ENCODE measurements around the gene TSTD2. TPM values are rescaled to one million over a fixed set of nuclear protein-coding genes. Genes with fewer than 3 reads are reported as not detected.
"Not testable (repeated sequence)": the region's sequence is repeated elsewhere in the genome, so short reads cannot be mapped to it uniquely, and the experiment has no call there.

TSTD2 gene
- total RNA-seq, 2 experiments from 2014 or later = 12.6 to 15.0 TPM

GRCh38 chr9:97574921-97575672 is 58.1 kb downstream of the TSTD2 start:
- H3K4me1 Mint-ChIP-seq = peaks cover 15% of the 10 kb centered on the region
- peaks cover 14% of the 10 kb centered on the region for H3K27me3 Mint-ChIP-seq
- ATAC-seq = peak; percentile 33
- not testable (repeated sequence) for H3K9me3 Mint-ChIP-seq (ENCODE audit: low read depth); H3K36me3 Mint-ChIP-seq
- H3K4me3 Mint-ChIP-seq = peak overlapping the region; percentile 79
- CTCF ChIA-PET = interaction anchor here (1.2 kb wide), 1 partner anchor 16 kb away, joined by 3 read pairs; no protein-coding TSS in a partner anchor
- DNase-seq = peak; percentile 63
- H3K27ac Mint-ChIP-seq = peak overlapping the region; percentile 81

- H3K27ac Mint-ChIP-seq; ATAC-seq; H3K4me3 Mint-ChIP-seq; H3K36me3 Mint-ChIP-seq; H3K9me3 Mint-ChIP-seq (ENCODE audit: low read depth); CTCF ChIA-PET: not testable (repeated sequence)
- Mint-ChIP-seq H3K4me1 (peaks cover 15% of the 10 kb centered on the region), H3K27me3 (peaks cover 15% of the 10 kb centered on the region)
- peak; percentile 28 for DNase-seq
These were observed 59.0 kb downstream of the TSTD2 start for GRCh38 chr9:97574101-97574571.

- Mint-ChIP-seq H3K27ac (no peak overlapping the region), H3K4me3 (no peak overlapping the region), H3K27me3 (peaks cover 15% of the 10 kb centered on the region), H3K4me1 (peaks cover 15% of the 10 kb centered on the region), H3K36me3 (no peaks in the 10 kb centered on the region), H3K9me3 (ENCODE audit: low read depth) (no peaks in the 10 kb centered on the region)
- ATAC-seq = no peak
- peak; percentile 19 for DNase-seq
- CTCF ChIA-PET = no interaction called here
These were observed 59.6 kb downstream of the TSTD2 start for GRCh38 chr9:97573482-97574073.

GRCh38 chr9:97572892-97573365 is 60.2 kb downstream of the TSTD2 start:
- peaks cover 15% of the 10 kb centered on the region for H3K4me1 Mint-ChIP-seq
- H3K4me3 Mint-ChIP-seq = no peak overlapping the region
- peaks cover 15% of the 10 kb centered on the region for H3K27me3 Mint-ChIP-seq
- DNase-seq = peak; percentile 9
- no peaks in the 10 kb centered on the region for H3K9me3 Mint-ChIP-seq (ENCODE audit: low read depth)
- ATAC-seq = no peak
- H3K36me3 Mint-ChIP-seq = no peaks in the 10 kb centered on the region
- H3K27ac Mint-ChIP-seq = no peak overlapping the region
- CTCF ChIA-PET = no interaction called here

- Mint-ChIP-seq H3K9me3 (ENCODE audit: low read depth) (no peaks in the 10 kb centered on the region), H3K4me1 (peaks cover 15% of the 10 kb centered on the region), H3K27me3 (peaks cover 15% of the 10 kb centered on the region), H3K27ac (no peak overlapping the region), H3K36me3 (no peaks in the 10 kb centered on the region), H3K4me3 (no peak overlapping the region)
- ATAC-seq (no peak), DNase-seq (peak; percentile 16)
- CTCF ChIA-PET = interaction anchor here (1.9 kb wide), 1 partner anchor 26 kb away, joined by 4 read pairs; no protein-coding TSS in a partner anchor
These were observed 60.8 kb downstream of the TSTD2 start for GRCh38 chr9:97572196-97572891.

GRCh38 chr9:97571664-97572063 is 61.5 kb downstream of the TSTD2 start:
- H3K4me1 Mint-ChIP-seq = peaks cover 15% of the 10 kb centered on the region
- CTCF ChIA-PET = interaction anchor here (1.9 kb wide), 1 partner anchor 27 kb away, joined by 4 read pairs; no protein-coding TSS in a partner anchor

GRCh38 chr9:97570899-97571298 is 62.3 kb downstream of the TSTD2 start:
- Mint-ChIP-seq H3K27ac (no peak overlapping the region), H3K9me3 (ENCODE audit: low read depth) (no peaks in the 10 kb centered on the region), H3K4me3 (no peak overlapping the region), H3K36me3 (no peaks in the 10 kb centered on the region), H3K4me1 (peaks cover 14% of the 10 kb centered on the region), H3K27me3 (peaks cover 14% of the 10 kb centered on the region)
- DNase-seq (no peak), ATAC-seq (no peak)
- CTCF ChIA-PET = interaction anchor here (1.9 kb wide), 1 partner anchor 28 kb away, joined by 4 read pairs; no protein-coding TSS in a partner anchor

More at GRCh38 chr9:97571664-97572063, 61.5 kb downstream of the TSTD2 start:
- ATAC-seq (no peak), DNase-seq (peak; percentile 12)
- Mint-ChIP-seq H3K4me3 (no peak overlapping the region), H3K27ac (no peak overlapping the region), H3K27me3 (peaks cover 15% of the 10 kb centered on the region), H3K36me3 (no peaks in the 10 kb centered on the region), H3K9me3 (ENCODE audit: low read depth) (no peaks in the 10 kb centered on the region)

GRCh38 chr9:97568461-97569275 is 64.5 kb downstream of the TSTD2 start:
- CTCF ChIA-PET = no interaction called here
- H3K36me3 Mint-ChIP-seq = no peaks in the 10 kb centered on the region
- no peaks in the 10 kb centered on the region for H3K9me3 Mint-ChIP-seq (ENCODE audit: low read depth)
- ATAC-seq (no peak), DNase-seq (peak; percentile 33)
- no peak overlapping the region for H3K4me3 Mint-ChIP-seq
- no peaks in the 10 kb centered on the region for H3K4me1 Mint-ChIP-seq
- H3K27me3 Mint-ChIP-seq = peaks cover 9% of the 10 kb centered on the region
- no peak overlapping the region for H3K27ac Mint-ChIP-seq

GRCh38 chr9:97567894-97568202 is 65.3 kb downstream of the TSTD2 start:
- Mint-ChIP-seq H3K27ac (no peak overlapping the region), H3K4me1 (no peaks in the 10 kb centered on the region), H3K4me3 (no peak overlapping the region), H3K9me3 (ENCODE audit: low read depth) (no peaks in the 10 kb centered on the region), H3K36me3 (no peaks in the 10 kb centered on the region), H3K27me3 (peaks cover 9% of the 10 kb centered on the region)
- ATAC-seq = no peak
- DNase-seq = peak; percentile 38
- CTCF ChIA-PET = no interaction called here

- Mint-ChIP-seq H3K4me1 (no peaks in the 10 kb centered on the region), H3K36me3 (no peaks in the 10 kb centered on the region), H3K27ac (no peak overlapping the region), H3K9me3 (ENCODE audit: low read depth) (no peaks in the 10 kb centered on the region), H3K27me3 (peaks cover 9% of the 10 kb centered on the region), H3K4me3 (no peak overlapping the region)
- CTCF ChIA-PET = no interaction called here
- DNase-seq = peak; percentile 22
- no peak for ATAC-seq
These were observed 65.8 kb downstream of the TSTD2 start for GRCh38 chr9:97567182-97567893.

- Mint-ChIP-seq H3K9me3 (ENCODE audit: low read depth) (no peaks in the 10 kb centered on the region), H3K27me3 (peaks cover 15% of the 10 kb centered on the region), H3K36me3 (no peaks in the 10 kb centered on the region), H3K4me3 (no peak overlapping the region), H3K27ac (no peak overlapping the region), H3K4me1 (no peaks in the 10 kb centered on the region)
- ATAC-seq (no peak), DNase-seq (peak; percentile 27)
- CTCF ChIA-PET = no interaction called here
These were observed 67.9 kb downstream of the TSTD2 start for GRCh38 chr9:97565262-97565661.

- Mint-ChIP-seq H3K4me1 (peaks cover 2% of the 10 kb centered on the region), H3K27ac (no peak overlapping the region), H3K36me3 (no peaks in the 10 kb centered on the region), H3K9me3 (ENCODE audit: low read depth) (no peaks in the 10 kb centered on the region), H3K4me3 (no peak overlapping the region), H3K27me3 (peaks cover 17% of the 10 kb centered on the region)
- ATAC-seq (no peak), DNase-seq (peak; percentile 23)
- CTCF ChIA-PET = no interaction called here
These were observed 68.6 kb downstream of the TSTD2 start for GRCh38 chr9:97564291-97565175.
